Measurements from ENCODE around the gene MKNK1.

Gene MKNK1

DNA sequence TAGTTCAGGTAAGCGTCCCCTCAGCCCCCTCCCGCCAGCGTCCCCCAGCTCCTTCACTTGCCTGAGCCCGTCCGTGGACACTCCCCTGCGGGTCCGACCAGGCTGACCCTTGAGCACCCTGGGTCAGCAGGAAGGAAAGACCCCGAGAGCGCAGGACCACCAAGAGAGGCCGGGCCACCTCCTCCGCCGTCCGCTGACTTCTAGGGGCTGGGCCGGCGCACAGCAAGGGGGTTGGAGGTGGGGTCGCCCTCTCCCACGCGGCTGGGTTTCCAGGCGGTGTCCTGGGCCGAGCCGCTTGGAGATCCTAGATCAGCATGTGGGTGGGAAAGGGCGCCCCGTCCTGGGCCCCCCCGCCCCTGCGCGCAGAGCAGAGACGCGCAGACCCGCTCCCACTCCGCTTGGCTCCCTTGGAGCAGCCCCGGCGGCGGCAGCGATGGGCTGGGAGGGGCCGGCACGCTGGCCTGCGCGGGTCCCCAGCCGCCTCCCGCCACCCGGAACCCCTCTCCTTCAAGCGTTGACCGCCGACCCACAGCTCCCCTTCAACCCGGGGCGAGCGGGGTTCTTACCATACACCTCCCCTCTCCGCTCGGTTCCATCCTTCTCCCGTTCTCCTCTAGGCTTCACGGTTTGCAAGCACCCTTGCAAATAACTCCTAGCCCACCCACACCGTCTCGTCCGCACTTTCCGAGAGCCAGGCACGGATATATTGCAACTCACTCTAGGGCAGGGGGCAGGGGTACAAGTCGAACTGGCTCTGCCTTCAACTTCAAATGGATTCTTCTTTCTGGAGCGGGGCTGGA lies 60.1 kb downstream of the MKNK1 start:
- no peak for DNase-seq
- TF ChIP-seq GATA1 (IDR thresholded peaks at IDR 0.05; ENCODE audit: low read depth, low read length), result no peak
- no peak for TF ChIP-seq POLR2A (IDR thresholded peaks at IDR 0.05; ENCODE audit: low read length)

GRCh38 chr1:46543382-46543760 lies 60.7 kb downstream of the MKNK1 start:
- no peak for TF ChIP-seq POLR2A (IDR thresholded peaks at IDR 0.05; ENCODE audit: low read length)
- DNase-seq, result no peak

- TF ChIP-seq POLR2A (IDR thresholded peaks at IDR 0.05; ENCODE audit: low read length) (no peak), GATA1 (IDR thresholded peaks at IDR 0.05; ENCODE audit: low read depth, low read length) (no peak)
- no peak for DNase-seq
These were observed 64.1 kb downstream of the MKNK1 start for GRCh38 chr1:46539972-46540371.

- DNase-seq, result no peak
- TF ChIP-seq GATA1 (IDR thresholded peaks at IDR 0.05; ENCODE audit: low read depth, low read length) (no peak), POLR2A (IDR thresholded peaks at IDR 0.05; ENCODE audit: low read length) (no peak)
These were observed 65.9 kb downstream of the MKNK1 start for GRCh38 chr1:46538147-46538546.

DNA sequence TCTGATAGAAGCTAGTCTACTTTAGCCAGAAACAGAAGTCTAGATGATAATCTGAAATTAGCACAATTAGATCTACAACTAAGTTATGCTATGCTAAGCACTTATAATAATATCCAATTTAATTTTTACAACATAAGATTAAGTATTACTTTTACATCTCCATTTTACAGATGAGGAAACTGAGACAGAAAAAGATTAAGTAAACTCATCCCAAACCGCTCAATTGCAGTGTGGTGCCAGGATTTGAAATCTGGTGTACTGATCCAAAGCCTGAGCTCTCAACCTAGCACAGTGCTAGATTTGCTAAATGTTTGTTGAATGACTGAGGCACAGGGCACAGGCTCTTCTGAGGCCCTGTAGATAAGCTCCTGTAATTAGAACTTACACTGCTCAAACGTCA lies 66.4 kb downstream of the MKNK1 start:
- TF ChIP-seq POLR2A (IDR thresholded peaks at IDR 0.05; ENCODE audit: low read length) (no peak), GATA1 (IDR thresholded peaks at IDR 0.05; ENCODE audit: low read depth, low read length) (no peak)
- DNase-seq, result no peak

GRCh38 chr1:46536527-46536926 lies 67.5 kb downstream of the MKNK1 start:
- DNase-seq, result no peak
- TF ChIP-seq GATA1 (IDR thresholded peaks at IDR 0.05; ENCODE audit: low read depth, low read length) (no peak), POLR2A (IDR thresholded peaks at IDR 0.05; ENCODE audit: low read length) (no peak)

- TF ChIP-seq POLR2A (IDR thresholded peaks at IDR 0.05; ENCODE audit: low read length) (no peak), GATA1 (IDR thresholded peaks at IDR 0.05; ENCODE audit: low read depth, low read length) (no peak)
- peak; percentile 31 to 49 for DNase-seq
These were observed 69.0 kb downstream of the MKNK1 start for GRCh38 chr1:46535063-46535462.

- DNase-seq, result peak; percentile 18 to 20
- TF ChIP-seq GATA1 (IDR thresholded peaks at IDR 0.05; ENCODE audit: low read depth, low read length) (no peak), POLR2A (IDR thresholded peaks at IDR 0.05; ENCODE audit: low read length) (no peak)
These were observed 70.7 kb downstream of the MKNK1 start for GRCh38 chr1:46533179-46533864.

DNA sequence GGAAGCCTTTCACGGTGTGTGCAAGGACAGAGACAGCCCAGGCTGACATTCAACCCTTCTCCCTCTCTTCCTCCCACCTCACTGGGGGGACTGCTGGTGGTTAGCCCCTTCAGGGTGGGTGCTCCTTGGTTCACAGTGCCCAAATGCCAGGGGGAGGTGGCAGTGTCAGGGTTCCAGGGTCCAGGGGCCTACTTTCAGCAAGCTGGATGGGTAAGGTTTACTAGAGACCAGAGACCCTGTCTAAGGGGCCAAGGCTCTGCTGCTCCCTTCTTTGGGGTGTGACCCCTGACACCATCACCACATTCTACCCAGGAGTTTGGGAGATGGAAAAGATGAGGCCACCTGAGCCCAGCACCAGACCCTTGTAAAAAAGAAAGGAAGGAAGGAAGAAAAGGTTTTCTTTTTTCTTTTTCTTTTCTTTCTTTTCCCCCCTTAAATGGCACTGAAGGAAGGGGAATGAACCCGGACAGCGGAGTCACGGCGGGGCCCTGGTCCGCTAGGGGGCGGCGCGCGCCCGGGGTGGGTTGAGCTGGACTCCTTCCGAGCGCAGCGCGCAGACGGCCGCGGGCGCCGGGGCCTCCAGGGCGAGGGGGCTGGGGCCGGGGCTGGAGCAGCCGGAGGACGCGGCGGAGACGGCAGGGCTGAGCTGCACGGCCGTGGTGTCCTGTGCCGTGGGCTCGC lies 71.4 kb downstream of the MKNK1 start:
- peak; percentile 60 to 70 for DNase-seq
- TF ChIP-seq POLR2A (IDR thresholded peaks at IDR 0.05; ENCODE audit: low read length) (no peak), GATA1 (IDR thresholded peaks at IDR 0.05; ENCODE audit: low read depth, low read length) (no peak)

DNA sequence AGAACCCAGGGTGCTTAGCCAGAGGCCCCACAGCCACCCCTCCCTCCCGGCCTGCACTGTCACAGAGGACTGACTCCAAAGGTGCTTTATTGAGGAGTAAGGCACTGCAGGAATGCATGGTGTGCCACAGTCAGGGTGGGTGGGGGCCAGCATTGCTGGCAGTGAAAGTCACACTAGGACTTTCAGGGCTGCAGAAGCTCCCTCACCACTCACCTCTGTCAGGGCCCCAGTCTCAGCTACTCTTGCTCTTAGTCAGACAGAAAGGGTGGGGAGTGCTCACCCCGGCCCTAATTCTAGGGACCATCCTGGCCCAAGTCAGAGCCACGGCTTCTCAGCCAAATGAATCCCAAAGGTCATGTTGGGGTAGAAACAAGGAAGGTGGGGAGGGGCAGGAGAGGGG lies 72.0 kb downstream of the MKNK1 start:
- TF ChIP-seq GATA1 (IDR thresholded peaks at IDR 0.05; ENCODE audit: low read depth, low read length), result no peak
- TF ChIP-seq POLR2A (IDR thresholded peaks at IDR 0.05; ENCODE audit: low read length), result no peak
- DNase-seq, result no peak

DNA sequence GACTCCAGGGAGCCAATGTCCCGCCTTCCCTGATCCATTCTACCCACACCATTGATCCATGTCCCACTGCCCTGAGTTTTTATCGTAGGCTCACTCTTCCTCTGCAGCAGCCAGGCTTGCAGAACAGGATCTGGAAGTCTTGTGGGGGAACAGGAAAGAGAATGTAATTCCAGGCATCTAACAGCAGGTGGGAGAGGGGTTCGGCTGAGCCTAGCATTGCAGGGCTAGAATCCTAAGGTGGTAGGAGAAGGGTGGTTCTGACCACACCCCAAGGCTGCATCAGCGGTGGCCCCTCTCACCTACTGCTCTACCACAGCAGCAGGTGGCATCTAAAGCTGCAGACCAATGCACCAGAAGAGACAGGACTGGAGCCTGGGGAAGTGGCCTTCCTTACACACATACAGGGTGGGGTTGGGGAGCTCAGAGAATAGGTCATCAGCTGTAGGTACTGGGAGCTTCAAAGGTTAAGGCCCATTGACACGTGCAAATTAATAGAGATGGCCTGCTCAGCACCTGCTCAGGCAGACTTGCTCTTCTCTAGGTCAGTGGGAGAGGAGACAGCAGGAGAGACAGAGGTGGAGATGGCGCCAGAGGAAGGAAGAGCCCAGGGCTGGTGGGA lies 73.2 kb downstream of the MKNK1 start:
- no peak for TF ChIP-seq GATA1 (IDR thresholded peaks at IDR 0.05; ENCODE audit: low read depth, low read length)
- no peak for DNase-seq

DNA sequence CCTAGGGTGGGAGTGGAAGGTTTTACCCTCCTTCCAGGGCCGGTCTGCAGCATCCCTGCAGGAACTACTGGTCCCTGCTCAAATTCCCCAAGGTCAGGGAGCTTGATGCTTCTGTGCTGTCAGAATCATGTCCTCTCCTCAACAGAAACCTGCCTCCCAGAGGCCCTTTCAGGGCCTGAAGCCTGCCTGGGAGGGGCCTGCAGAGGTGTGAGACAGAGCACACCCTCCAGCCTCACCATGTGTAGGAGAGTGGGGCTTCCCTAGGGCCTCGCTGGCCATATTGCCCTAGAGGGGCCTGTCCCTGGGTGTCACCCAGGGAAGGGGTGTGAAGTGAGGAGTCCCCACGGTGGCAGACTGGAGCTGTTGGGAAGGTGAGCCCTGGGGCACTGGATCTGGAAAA lies 73.8 kb downstream of the MKNK1 start:
- TF ChIP-seq POLR2A (IDR thresholded peaks at IDR 0.05; ENCODE audit: low read length), result no peak
- no peak for TF ChIP-seq GATA1 (IDR thresholded peaks at IDR 0.05; ENCODE audit: low read depth, low read length)
- no peak for DNase-seq

- no peak for DNase-seq
These were observed 74.9 kb downstream of the MKNK1 start for GRCh38 chr1:46529031-46529630.

More at GRCh38 chr1:46529031-46529630, 74.9 kb downstream of the MKNK1 start:
- TF ChIP-seq GATA1 (IDR thresholded peaks at IDR 0.05; ENCODE audit: low read depth, low read length) (no peak), POLR2A (IDR thresholded peaks at IDR 0.05; ENCODE audit: low read length) (no peak)
